NCI-H1092 (cell line): ENCODE measurements around the gene C1orf94.
"Not testable (repeated sequence)": the region's sequence is repeated elsewhere in the genome, so short reads cannot be mapped to it uniquely, and the experiment has no call there.

ENCODE experiments used
- DNase-seq: peaks from one replicate; lab custom pipeline; 2025; lab: John Stamatoyannopoulos, UW

The C1orf94 gene

DNA sequence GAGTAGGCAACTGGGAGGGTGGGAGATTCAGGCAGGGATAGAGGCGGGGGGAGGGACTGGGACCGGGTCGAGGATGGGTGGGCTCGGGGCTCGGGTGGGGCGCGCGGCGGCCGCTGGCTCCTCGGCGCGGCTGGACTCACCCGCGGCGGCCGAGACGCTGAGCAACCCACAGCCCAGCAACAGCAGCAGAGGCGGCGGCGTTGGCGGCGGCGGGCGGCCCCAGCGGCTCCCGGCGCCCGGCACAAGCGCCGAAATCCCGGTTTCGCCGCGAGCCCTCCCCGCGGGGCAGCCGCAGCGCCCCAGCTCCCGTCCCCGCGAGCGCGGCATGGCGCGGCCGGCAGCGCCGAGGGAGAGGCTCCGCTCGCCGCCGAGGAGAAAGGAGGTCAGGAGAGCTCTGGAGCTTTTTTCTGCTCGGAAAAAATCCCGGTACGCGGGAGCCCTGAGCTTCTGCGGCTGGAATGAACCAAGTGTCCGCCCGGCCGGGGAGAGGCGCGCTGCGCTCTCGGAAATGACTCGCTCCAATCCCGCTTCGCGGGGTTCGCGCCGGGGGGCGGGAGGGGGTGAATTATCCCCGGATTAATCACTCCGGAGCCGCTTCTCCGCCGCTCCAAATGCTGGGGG is 11.8 kb upstream of the C1orf94 start, which contains the start of gene CSMD2:
TSS of gene CSMD2 (minus strand) at position 460 of the 621 bp plus-strand sequence. CDS start at position 327, 133 bp downstream.
- peak; percentile 81 for DNase-seq

DNA sequence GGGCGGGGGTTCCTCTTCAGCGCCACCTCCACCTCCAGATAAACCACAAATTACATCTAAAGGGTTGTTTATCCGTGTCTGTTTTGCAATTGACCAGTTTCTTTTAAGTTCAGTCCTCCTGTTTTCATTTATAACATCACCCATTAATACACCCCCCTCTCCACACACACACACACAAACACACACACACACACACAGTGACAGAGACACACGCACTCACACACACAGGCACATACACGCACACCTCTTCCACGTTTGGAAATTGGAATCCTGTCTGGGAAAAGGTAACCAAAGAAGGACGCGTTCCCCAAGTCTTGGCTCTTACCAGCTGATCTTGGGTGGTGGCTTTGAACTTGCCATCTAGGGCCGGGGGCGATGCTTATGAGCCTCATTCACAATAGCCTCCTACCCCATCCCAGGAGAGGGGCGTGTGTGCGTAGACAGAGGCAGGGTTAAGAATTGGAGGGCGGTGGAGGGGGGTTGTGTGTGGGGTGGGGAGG is 11.2 kb upstream of the C1orf94 start:
- DNase-seq: no peak

DNA sequence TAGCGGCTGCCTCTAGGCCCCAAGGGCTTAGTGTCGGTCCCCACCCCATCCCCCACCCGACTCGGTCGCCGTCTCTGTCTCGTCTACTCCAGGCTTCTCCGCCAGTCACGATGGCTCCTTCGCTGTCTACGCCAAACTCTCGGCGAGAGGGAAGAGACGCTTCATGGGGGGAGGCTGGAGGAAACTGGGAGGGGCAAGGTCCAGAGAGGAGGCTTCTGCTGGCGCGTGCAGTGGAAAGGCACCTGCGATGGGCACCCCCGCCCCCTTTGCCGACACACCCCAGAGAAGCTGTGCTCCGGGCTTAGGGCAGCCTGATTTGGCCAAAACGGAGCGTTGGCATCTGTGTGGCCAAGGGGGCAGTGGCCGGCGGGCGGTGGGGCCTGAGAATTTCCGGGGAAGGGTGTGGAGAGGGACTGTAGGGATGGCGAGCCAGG is 10.5 kb upstream of the C1orf94 start:
- no peak for DNase-seq

DNA sequence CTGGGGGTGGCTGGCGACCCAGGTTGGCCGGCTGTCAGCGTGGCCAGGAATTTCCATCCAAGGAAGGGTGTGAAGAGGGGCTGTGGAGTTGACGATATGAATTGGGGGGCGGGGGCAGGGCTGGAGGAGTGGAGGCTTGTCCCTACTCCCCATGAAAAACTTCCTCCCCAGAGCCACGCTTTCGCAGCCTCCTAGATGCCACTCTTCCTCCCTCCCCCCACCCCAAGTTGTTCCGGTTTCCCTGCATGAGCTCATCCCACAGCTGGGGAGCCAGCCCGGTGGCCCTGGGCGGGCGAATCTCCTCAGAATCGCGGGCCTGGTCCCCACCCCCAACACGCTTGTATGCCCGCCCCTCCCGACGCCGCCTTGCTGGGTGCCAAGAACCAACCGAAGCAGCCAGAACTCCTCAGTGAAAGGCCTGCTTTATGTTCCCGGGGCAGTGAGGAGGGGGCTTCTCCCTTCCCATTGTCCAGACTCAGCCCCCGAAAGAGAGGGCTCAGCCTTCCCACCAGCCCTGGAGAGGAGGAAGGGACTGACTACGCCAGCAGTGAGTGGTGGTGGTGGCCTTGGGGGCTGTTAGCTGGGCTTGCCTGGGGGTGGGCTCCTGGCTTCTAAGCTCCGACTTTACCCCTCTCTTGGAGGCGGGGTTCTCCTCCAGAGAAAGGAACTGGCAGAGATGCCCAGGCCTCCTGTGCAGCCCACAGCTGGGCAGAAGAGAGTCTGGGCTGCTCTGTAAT is 9.9 kb upstream of the C1orf94 start:
- no peak for DNase-seq

DNA sequence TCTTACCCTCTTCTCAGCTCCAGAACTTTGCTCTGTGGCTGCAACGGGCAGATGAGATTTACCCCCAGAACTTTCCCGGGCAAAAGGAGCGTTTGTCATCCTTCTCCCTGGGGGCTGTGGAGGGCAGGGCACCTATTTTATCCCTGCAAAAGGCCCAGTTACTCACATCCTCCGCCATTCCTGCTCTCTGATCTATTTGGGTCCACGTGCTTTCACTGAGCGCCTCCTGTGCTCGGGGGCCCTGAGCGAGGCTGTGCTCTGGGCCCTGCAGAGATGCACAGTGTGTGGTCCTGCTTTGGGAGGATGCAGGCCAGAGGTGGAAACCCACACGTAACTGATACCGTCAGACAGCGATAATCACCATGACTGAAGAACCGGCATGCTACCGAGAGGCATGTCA is 9.3 kb upstream of the C1orf94 start:
- no peak for DNase-seq

DNA sequence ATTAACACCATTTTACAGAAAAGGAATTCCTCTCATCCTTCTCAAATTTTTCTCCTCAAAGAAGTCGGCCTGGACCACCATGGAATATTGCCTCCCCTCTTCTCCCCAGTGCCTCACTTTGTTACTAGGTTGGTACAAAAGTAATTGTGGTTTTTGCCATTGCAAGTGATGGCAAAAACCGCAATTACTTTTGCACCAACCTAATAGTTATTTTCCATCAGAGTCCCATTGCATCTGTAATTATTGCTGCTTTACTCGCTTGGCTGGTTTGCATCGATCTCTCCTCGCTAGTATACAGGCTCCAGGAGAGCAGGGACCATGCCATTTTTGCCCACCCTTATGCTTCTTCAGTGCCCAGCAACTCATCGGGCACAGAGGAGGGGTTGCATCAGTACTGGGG is 963 bp upstream of the C1orf94 start:
- DNase-seq: no peak

DNA sequence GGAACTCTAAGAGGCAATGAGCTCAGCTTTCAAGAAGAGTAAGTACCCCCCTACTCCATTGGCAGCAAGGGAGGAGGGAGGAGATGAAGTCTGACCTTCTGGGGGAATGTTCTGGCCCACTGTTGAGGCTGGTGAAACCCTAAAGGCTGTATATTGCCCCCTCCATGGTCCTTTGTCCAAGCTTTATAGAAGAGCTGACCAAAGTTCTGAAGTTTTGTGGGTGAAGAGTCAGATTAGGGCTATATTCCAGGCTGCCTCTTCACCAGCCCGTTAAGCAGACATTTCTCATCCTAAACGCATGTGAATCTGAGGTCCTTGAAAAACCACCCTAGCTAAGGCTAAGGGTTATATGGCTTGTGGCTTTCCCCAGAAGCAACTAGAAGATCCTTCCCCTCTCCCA is 1.4 kb downstream of the C1orf94 start:
- no peak for DNase-seq

DNA sequence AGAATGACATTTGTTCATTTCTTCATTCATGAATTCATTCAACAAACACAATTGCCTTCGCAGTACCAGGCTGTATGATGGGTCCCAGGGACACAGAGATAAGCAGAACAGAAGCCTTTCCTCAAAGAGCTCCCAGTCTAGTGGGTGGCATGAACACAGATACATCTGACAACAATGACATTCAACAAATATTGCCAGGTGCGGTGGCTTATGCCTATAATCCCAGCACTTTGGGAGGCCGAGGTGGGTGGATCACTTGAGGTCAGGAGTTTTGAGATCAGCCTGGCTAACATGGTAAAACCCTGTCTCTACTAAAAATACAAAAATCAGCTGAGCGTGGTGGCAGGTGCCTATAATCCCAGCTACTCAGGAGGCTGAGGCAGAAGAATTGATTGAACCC is 6.7 kb downstream of the C1orf94 start:
- not testable (repeated sequence) for DNase-seq

DNA sequence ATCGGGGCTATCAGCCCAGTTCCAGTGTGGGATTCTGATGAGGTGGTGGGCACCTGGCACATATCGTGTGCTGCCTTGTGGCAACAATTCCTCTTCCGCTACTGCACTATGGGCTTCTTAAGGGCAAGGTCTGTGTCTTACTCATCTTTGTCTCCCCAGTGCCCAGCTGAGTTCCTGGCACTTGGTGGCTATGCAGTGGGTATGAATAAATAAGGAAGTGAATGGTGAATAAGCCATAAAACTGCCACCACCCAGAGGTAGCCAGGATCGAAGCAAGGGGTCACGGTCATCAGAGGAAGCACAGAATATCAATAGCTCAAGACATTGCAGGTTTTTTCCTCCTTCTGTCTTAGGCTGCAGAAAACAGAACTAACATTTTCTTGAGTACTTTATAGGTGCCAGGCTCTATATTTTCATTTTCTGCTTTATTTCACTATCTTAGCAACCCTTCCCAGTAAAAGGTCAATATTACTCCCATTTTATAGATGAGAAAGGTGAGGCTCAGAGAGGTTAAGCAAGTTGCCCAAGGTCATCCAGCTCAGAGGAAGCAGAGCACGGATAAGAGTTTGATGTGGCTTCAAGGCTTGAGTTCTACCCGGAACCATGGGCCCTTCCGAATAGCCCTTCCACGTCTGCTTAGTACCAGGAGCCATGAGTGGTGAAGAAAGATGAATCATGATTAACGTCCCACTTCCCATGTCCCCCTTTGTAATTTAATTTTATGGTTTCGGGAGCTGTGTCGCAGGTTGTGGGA is 10.2 kb downstream of the C1orf94 start:
- no peak for DNase-seq

DNA sequence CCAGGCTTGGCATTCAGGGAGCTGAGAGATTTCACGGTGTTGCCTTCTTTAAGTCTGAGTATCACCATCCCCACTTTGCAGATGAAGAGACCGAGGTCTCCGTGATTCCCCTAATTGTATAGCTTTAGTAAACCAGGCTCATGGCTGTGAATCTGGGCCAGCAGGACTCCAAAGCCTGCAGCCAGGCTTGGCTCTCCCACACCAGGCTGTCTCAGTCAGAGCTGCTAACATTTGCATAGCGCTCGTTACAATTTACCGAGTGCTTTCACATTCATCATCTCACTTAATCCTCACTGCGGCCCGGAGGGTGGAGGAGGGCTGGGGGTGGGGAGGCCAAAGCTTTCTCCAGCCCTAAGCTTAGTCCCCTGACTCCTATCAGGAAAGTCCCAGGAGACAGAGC is 11.7 kb downstream of the C1orf94 start:
- DNase-seq: no peak

DNA sequence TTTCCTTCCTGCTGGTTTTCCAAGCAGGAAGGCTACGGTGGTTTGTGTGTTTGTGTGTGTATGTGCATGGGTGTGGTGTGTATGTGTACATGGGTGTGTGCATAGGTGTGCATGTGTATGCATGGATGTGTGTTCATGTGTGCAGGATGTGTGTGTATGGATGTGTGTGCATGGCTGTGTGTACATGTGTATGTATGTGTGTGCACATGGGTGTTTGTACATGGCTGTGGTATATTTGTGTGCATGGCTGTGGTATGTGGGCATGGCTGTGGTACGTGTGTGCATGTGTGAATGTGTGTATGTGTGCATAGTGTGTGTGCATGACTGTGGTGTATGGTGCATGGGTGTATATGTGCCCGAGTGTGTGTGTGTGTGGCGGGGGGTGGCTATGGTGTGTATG is 12.3 kb downstream of the C1orf94 start:
- no peak for DNase-seq

DNA sequence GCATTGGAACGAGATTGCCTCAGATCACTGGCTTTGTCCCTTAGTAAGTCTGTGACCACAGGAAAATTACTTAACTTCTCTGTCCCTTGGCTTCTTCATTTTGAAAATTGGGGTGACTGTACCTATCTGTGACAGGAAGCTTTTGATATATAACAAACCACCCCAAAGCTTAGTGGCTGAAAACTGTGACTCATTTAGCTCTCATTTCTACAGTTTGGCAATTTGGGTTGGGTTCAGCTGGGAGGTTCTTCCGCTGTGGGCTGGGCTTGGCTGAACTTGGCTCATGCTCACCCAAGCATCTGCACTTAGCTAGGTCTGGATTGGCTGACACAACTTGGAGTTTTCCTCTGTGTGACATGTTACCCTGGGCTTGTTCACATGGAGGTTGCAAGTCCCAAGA is 14.0 kb downstream of the C1orf94 start:
- DNase-seq: no peak

DNA sequence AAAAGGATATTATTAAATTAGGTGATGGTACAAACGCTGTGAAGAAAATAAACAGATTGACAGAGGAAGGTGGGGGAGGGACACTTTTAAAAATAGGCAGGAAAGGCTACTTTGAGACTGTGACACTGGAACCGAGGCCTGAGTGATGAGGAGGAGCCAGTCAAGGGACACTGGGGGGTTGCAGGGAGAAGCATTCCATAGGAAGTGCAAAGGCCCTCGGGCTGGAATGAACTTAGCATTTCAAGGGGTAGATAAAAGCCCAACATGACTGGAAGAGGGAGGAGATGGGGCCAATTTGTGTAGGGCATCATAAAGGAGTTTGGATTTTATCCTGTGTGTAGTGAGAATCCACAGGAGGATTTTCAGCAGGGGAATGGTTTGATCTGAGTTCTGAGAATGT is 15.9 kb downstream of the C1orf94 start:
- DNase-seq: no peak

DNA sequence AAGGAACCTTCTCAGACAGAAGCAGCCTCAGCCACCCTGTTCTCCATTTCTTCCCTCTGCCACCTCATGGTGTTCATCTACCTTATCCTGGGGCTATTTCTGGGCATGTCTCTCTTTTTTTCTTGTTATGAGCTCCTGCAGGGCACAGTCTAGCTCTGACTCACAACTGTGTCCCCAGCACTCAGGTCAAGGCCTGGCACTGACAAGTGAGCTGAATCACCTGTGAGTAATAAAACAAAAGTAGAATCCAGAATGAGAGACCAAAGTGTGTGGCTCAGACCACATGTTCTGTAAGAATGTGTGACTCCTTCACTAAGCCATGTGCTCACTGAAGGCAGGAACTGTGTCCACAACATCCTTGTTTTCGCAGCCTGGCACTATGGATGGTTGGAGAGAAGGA is 23.2 kb downstream of the C1orf94 start:
- no peak for DNase-seq

DNA sequence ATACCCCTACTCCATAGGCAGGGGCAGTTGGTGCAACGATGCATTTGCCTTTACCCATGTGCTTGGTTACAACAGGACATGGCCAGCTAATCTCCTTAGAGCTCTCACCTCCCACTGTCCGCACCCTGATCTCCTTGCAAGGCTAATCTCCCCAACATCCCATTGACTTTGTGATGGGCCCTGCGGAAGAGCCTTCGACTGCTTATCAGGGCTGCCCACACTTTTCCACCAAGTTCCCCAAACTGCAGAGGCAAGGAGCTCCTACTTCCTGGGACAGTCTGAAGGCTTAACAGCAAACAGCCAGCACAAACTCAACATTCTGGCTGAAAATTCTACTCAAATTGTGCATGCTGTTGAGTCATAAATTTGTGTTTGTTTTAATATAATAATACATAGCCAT is 36.0 kb downstream of the C1orf94 start:
- no peak for DNase-seq

DNA sequence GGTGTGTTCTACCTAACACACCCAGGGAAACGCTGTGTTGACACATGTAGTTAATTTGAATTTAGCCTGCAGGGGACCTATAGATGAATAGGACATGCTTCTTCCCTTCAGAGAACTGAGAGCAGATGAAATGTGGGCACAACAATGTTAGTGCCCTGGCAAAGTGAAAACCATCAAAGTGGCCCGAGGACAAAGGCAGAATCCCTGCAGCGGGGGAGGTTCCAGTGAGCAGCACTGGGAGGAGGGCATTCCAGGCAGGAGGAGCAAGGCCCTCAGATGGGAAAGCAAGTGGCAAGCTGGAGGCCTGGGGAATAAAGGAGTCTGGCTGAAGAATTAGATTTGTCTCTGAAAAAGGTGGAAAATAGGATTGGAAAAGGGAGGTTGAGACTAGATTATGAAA is 37.2 kb downstream of the C1orf94 start:
- DNase-seq: no peak

DNA sequence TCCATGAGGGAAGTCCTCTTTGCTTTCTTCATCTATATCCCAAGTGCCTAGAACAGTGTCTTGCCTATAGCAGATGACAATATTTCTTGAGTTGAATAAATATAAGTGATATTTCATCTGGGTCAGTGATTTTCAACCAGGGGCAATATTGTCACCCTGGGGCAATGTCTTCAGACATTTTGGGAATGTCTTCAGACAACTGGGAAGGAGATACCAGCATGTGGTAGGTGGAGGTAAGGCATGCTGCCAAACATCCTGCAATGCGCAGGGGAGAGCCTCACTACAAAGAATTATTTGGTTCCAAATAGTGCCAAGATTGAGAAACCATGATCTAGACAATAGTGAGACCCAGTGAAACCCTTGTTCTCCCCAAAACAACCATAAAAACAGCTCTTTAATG is 54.7 kb downstream of the C1orf94 start:
- no peak for DNase-seq

DNA sequence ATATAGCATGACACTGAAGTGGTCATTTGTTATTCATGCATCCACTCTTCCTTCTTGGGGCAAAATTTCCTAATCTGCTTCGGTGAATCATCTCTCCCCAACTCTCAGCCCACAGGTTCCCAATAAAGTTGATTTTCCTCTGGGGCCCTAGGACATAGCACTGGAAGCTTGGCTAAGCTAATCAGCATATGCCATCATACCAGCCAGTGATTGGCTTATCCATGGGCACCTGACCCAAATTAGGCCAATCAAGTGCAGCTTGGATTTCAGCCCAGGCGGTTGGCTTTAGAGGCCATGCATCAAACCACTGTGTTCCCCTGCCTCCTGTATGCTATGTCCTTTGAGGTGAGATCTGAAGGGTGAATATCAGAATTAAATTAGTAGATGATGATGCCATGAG is 58.9 kb downstream of the C1orf94 start:
- no peak for DNase-seq

DNA sequence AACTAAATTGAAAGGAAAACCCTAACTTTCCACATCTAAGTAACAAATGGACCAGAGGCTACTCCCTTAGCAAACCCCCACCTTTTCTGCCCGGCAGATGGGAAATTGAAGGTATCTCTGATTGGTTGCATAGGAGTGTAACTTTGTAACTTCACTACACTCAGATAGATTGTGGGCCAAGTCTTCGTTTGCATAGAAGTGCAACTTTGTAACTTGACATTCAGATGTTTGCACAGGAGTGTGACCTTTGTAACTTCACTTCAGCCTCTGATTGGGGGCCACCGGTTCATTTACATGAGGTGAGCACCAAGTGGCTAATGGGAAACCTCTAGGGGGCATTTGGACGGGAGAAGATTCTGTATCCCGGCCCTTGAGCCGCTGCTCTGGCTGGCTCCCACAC is 59.4 kb downstream of the C1orf94 start:
- DNase-seq: no peak

DNA sequence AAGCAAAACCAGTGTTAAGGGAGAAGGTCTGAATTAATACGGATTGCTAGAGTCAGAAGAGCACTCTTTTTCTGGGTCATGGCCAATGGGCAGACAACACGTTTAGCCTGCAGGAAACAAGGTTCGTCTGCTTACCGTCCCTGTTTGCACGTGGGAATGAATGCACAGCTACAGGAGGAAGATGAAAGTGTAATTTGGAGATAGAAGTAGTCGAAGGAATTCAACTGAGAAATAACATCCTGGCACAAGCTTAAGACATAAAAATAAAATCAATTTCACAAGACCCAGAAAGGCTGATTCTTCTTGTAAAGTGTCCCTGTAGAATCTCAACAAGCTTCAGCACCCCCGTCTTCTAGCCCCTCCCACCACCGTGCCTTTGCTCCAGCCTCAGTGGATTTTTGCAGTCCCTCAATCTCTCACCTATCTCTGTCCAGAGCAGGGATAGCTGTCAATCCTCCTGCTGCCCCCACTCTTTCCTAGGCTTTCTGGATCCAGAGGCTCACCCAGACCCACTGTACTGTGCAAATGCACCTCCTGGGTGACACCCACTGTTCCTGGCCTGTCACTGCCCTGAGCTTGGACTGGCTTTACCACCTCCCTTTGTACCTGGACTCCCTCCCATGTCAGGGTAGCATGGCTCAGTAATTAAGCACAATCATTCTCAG is 60.6 kb downstream of the C1orf94 start:
- DNase-seq: no peak

DNA sequence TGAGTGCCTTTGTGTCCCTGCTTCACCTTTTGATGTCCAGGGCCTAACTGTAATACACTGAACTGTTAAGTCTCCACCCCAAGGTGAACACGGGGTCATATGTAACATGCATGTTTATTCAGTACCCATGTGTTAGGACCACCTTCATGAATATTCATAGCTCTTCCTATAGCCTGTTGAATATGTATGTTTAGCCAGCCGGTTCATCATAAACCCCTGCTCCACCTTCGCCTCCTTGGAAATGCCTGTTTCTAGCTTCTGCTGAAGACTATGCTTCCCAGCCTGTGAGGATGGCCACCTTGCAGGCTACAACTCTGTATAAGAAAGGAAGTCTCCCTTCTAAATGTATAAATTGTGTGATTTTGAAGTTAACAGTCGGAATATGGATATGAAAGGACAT is 69.3 kb downstream of the C1orf94 start:
- no peak for DNase-seq

DNA sequence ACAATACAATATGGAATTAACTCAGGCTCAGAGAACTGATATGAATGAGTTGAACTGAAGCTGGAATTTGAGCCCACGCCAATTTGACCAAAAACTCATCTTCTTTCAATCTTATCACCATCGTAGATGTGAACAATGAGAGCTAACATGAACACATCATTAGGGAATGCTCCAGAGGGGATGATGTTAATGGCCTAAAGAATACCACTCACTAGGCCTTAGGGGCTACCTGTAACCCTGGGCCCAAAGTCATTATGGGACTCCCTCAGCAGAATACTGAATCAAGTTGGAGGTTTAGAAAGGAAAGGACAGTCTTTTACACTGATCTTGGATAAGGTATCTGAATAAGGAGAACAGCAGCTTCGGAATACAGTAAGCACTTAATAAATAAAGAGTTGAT is 73.6 kb downstream of the C1orf94 start:
- DNase-seq: no peak
